Endothelial cell of umbilical vein (primary cell): Measurements from ENCODE around the gene EPS8L1. TPM values are rescaled to one million over a fixed set of nuclear protein-coding genes. Genes with fewer than 3 reads are reported as not detected.

Source experiments
- BruUV-seq: library from RNA; stranded (reverse); fragments of 400-500 nt; replicated peaks from 2 replicates; lab custom pipeline; 2021; lab: Mats Ljungman, UMichigan
- CTCF ChIA-PET: fragments of 300-600, 350-600 bp; sonication (Branson Sonifier 250); formaldehyde crosslinking; loops from one replicate; lab custom pipeline; 2021; ENCODE audit warnings: antibody characterized with exemption, inconsistent platforms; lab: Charles Lee
- POLR2A ChIA-PET: fragments of 300-600, 350-600 bp; sonication (Branson Sonifier 250); formaldehyde crosslinking; loops from one replicate; lab custom pipeline; 2021; ENCODE audit warnings: antibody characterized with exemption, inconsistent platforms; lab: Charles Lee
- DNase-seq: peaks from one replicate; pipeline ENCODE4 v3.0.0-alpha.2; 2011; ENCODE audit warnings: low read depth, low spot score
- FAIRE-seq: peaks from 2 replicates; lab custom pipeline; 2011; peaks lifted over from hg19 to GRCh38; lab: Jason Lieb, UNC
- H2AFZ ChIP-seq: 2 replicates; pipeline ENCODE4 v1.6.0; 2012; ENCODE audit warnings: low read depth, low read length, control low read depth, inconsistent platforms
- H3K27ac ChIP-seq: 2 replicates; pipeline ENCODE4 v1.5.1; 2011; ENCODE audit warnings: low read depth, mild to moderate bottlenecking, control low read depth, low read length, moderate library complexity; ENCODE audit not compliant: insufficient read depth
- H3K27me3 ChIP-seq, 2 experiments: 2 replicates each; pipeline versions ENCODE4 v1.6.0 to v1.6.1; 2011; ENCODE audit warnings: low read length in 2 of 2, mixed read lengths in 1 of 2; ENCODE audit not compliant: control insufficient read depth in 2 of 2, insufficient read depth in 2 of 2
- H3K36me3 ChIP-seq, 2 experiments: 2 replicates in 1 of 2; 3 replicates in 1 of 2; pipeline ENCODE4 v1.5.1; 2011; ENCODE audit warnings: low read length in 2 of 2, mild to moderate bottlenecking in 1 of 2, moderate library complexity in 1 of 2; ENCODE audit not compliant: control insufficient read depth in 2 of 2, insufficient read depth in 2 of 2; ENCODE audit errors: extremely low read depth in 1 of 2
- H3K4me1 ChIP-seq: 3 replicates; pipeline ENCODE4 v1.5.1; 2011; ENCODE audit warnings: mild to moderate bottlenecking, low read length; ENCODE audit not compliant: control insufficient read depth, insufficient read depth; ENCODE audit errors: extremely low read depth
- H3K4me2 ChIP-seq: 2 replicates; pipeline ENCODE4 v1.6.1; 2011; ENCODE audit warnings: low read length, control low read depth, mixed read lengths; ENCODE audit not compliant: insufficient read depth
- H3K4me3 ChIP-seq, 3 experiments: fragments of 200-600 bp in 1 of 3; sonication (generic), shearing (Covaris generic) in 1 of 3; replicated peaks in 1 of 3; 2 replicates each; pipeline ENCODE4 v1.5.1; 2011 to 2016; ENCODE audit warnings: control low read depth in 3 of 3, low read length in 3 of 3, mild to moderate bottlenecking in 2 of 3, inconsistent platforms in 1 of 3, low read depth in 1 of 3, moderate library complexity in 1 of 3; ENCODE audit not compliant: insufficient read depth in 1 of 3
- H3K79me2 ChIP-seq: 2 replicates; pipeline ENCODE4 v1.6.0; 2012; ENCODE audit warnings: low read length, inconsistent platforms; ENCODE audit not compliant: control insufficient read depth, insufficient read depth
- H3K9ac ChIP-seq: replicated peaks from 2 replicates; pipeline ENCODE3; 2011; ENCODE audit warnings: low read length, control low read depth; ENCODE audit not compliant: insufficient read depth; ENCODE audit errors: extremely low read depth
- H3K9me1 ChIP-seq: replicated peaks from 3 replicates; pipeline ENCODE4 v1.6.0; 2011; ENCODE audit warnings: mild to moderate bottlenecking, low read length; ENCODE audit not compliant: control insufficient read depth, insufficient read depth; ENCODE audit errors: extremely low read depth
- H3K9me3 ChIP-seq: replicated peaks from 2 replicates; pipeline ENCODE4 v1.5.1; 2012; ENCODE audit warnings: low read length, inconsistent platforms; ENCODE audit not compliant: control insufficient read depth, insufficient read depth
- H4K20me1 ChIP-seq: replicated peaks from 2 replicates; pipeline ENCODE3; 2011; ENCODE audit warnings: mild to moderate bottlenecking, low read length; ENCODE audit not compliant: control insufficient read depth, insufficient read depth; ENCODE audit errors: extremely low read depth
- CTCF ChIP-seq, 2 donors: IDR thresholded peaks; 1 replicate in 1 of 2; 2 replicates in 1 of 2; pipeline ENCODE4 v1.5.1; 2011; ENCODE audit warnings: low read length in 2 of 2, mild to moderate bottlenecking in 2 of 2, moderate library complexity in 2 of 2, control low read depth in 1 of 2, inconsistent platforms in 1 of 2, low read depth in 1 of 2; ENCODE audit not compliant: insufficient read depth in 1 of 2; ENCODE audit errors: extremely low read depth in 1 of 2
- EZH2 ChIP-seq: IDR thresholded peaks from 2 replicates; pipeline ENCODE4 v1.6.1; 2012; ENCODE audit warnings: borderline replicate concordance, low read depth, mild to moderate bottlenecking, moderate library complexity, low read length, inconsistent platforms; ENCODE audit not compliant: severe bottlenecking
- FOS ChIP-seq: IDR thresholded peaks from 2 replicates; pipeline ENCODE4 v1.6.1; 2011; ENCODE audit warnings: mild to moderate bottlenecking, low read length, moderate library complexity, borderline replicate concordance; ENCODE audit not compliant: insufficient read depth
- GATA2 ChIP-seq: IDR thresholded peaks from 2 replicates; pipeline ENCODE4 v1.7.0; 2011; ENCODE audit warnings: low read depth, mild to moderate bottlenecking, moderate library complexity, mixed read lengths, low read length; ENCODE audit not compliant: insufficient read length, insufficient read depth
- JUN ChIP-seq: IDR thresholded peaks from 2 replicates; pipeline ENCODE4 v1.6.1; 2011; ENCODE audit warnings: borderline replicate concordance, low read depth; ENCODE audit not compliant: insufficient read length, insufficient read depth
- MAX ChIP-seq: IDR thresholded peaks from 2 replicates; pipeline ENCODE4 v1.6.1; 2011; ENCODE audit not compliant: insufficient read depth, insufficient read length
- MYC ChIP-seq: IDR thresholded peaks from one replicate; pipeline ENCODE4 v1.6.1; 2011; ENCODE audit warnings: mild to moderate bottlenecking, low read depth, low read length
- POLR2A ChIP-seq: IDR thresholded peaks from 2 replicates; pipeline ENCODE4 v1.6.1; 2012; ENCODE audit warnings: low read depth, mild to moderate bottlenecking, control low read depth, low read length
- POLR2AphosphoS5 ChIP-seq: IDR thresholded peaks from 2 replicates; pipeline ENCODE4 v1.6.1; 2012; ENCODE audit warnings: low read depth, mild to moderate bottlenecking, control low read depth, low read length, moderate library complexity; ENCODE audit not compliant: insufficient read depth
- dilution Hi-C: fragments of 300-500 bp; cut with MboI; formaldehyde crosslinking; loops from one replicate; pipeline ENCODE4 v1.15.0; 2019; ENCODE audit warnings: low sequenced_read_pairs; ENCODE audit not compliant: extremely low pct_ligation_motif_present
- intact Hi-C: fragments of 100-400 bp; cut with micrococcal nuclease; formaldehyde crosslinking; loops from one replicate; pipeline ENCODE4 v1.10.0; 2022
- polyA plus RNA-seq, 4 experiments: library from polyadenylated mRNA; depleted of rRNA in 3 of 4; stranded (reverse) in 3 of 4; unstranded in 1 of 4; fragments of >200 nt; gene quantifications; 2 replicates each; pipeline versions ENCODE4 v1.2.1 to v1.2.3, GENCODE V29; 2011 to 2012; ENCODE audit warnings: missing spikeins in 1 of 4
- total RNA-seq: library from RNA; stranded (reverse); gene quantifications from 2 replicates; pipeline ENCODE4 v1.2.3, GENCODE V29; 2021

Gene EPS8L1
- total and polyA plus RNA-seq, 2 donors (not counting 3 experiments of a cell fraction or from before 2014, with no cell fraction given), result 15.9 to 28.9 TPM

- no peak overlapping the region for H3K4me2 ChIP-seq
- H2AFZ ChIP-seq, result no peak overlapping the region
- FAIRE-seq, result no peak
- dilution Hi-C loops (no loop called here), intact Hi-C loops (no loop called here)
- no TSS peak for BruUV-seq
- no peaks in the 10 kb centered on the region for H3K9me1 ChIP-seq
- H3K9ac ChIP-seq, result no peak overlapping the region
- DNase-seq, result no peak
- H3K4me1 ChIP-seq, result peaks cover 10% of the 10 kb centered on the region
- H3K79me2 ChIP-seq, result no peaks in the 10 kb centered on the region
- H3K27ac ChIP-seq, result no peak overlapping the region
- no peak overlapping the region for H3K4me3 ChIP-seq
- H3K9me3 ChIP-seq, result no peaks in the 10 kb centered on the region
- POLR2A ChIA-PET, result no interaction called here
- CTCF ChIA-PET, result no interaction called here
- no peaks in the 10 kb centered on the region for H4K20me1 ChIP-seq
- H3K27me3 ChIP-seq, result no peaks in the 10 kb centered on the region
- TF ChIP-seq GATA2, result no peak
- no peak for TF ChIP-seq FOS
- TF ChIP-seq CTCF (IDR thresholded peaks at IDR 0.05; ENCODE audit: extremely low read depth in 1 of 2, insufficient read depth in 1 of 2, low read depth in 1 of 2, low read length in 2 of 2), result no peak
- no peak for TF ChIP-seq POLR2AphosphoS5
- no peak for TF ChIP-seq EZH2
- TF ChIP-seq POLR2A, result no peak
- no peak for TF ChIP-seq MYC
- TF ChIP-seq MAX, result no peak
- no peak for TF ChIP-seq JUN
- H3K36me3 ChIP-seq, result no peaks in the 10 kb centered on the region
These were observed 652 bp downstream of the EPS8L1 start for GRCh38 chr19:55076321-55076720.
